RWPE2 (cell line): Measurements from ENCODE around the gene STAB1.

Experiments used
- ATAC-seq: fragments of 200-7000 bp; cut with Tn5 transposase; 3 replicates; pipeline ENCODE4 v1.9.1; 2021; ENCODE audit warnings: low read depth
- DNase-seq: peaks from one replicate; pipeline ENCODE4 v3.0.0-alpha.2; 2020; ENCODE audit warnings: low spot score
- H3K27ac ChIP-seq: fragments of 450-650 bp; 2 replicates; pipeline ENCODE4 v1.5.1; 2017; ENCODE audit warnings: mild to moderate bottlenecking; ENCODE audit not compliant: poor library complexity, severe bottlenecking
- H3K27me3 ChIP-seq: fragments of 250-450 bp; sonication (Bioruptor Pico); 2 replicates; pipeline ENCODE4 v1.5.1; 2021; ENCODE audit warnings: mild to moderate bottlenecking, moderate library complexity; ENCODE audit not compliant: insufficient read depth, poor library complexity, severe bottlenecking
- H3K36me3 ChIP-seq: fragments of 250-450 bp; sonication (Bioruptor Pico); 2 replicates; pipeline ENCODE4 v1.5.1; 2020; ENCODE audit warnings: low read depth, mild to moderate bottlenecking, moderate library complexity
- H3K4me1 ChIP-seq: fragments of 250-450 bp; sonication (Bioruptor Pico); 2 replicates; pipeline ENCODE4 v1.5.1; 2021; ENCODE audit warnings: mild to moderate bottlenecking, moderate library complexity; ENCODE audit not compliant: insufficient read depth, poor library complexity, severe bottlenecking
- H3K4me3 ChIP-seq: fragments of 250-450 bp; sonication (Bioruptor Pico); 2 replicates; pipeline ENCODE4 v1.5.1; 2021; ENCODE audit warnings: mild to moderate bottlenecking, moderate library complexity; ENCODE audit not compliant: severe bottlenecking
- H3K9me3 ChIP-seq: fragments of 250-450 bp; sonication (Bioruptor Pico); 2 replicates; pipeline ENCODE4 v1.5.1; 2021; ENCODE audit warnings: mild to moderate bottlenecking, moderate library complexity; ENCODE audit not compliant: severe bottlenecking
- CTCF ChIP-seq: fragments of 450-650 bp; IDR thresholded peaks from one replicate; pipeline ENCODE4 v1.5.1; 2017; ENCODE audit warnings: mild to moderate bottlenecking, moderate library complexity; ENCODE audit not compliant: poor library complexity, severe bottlenecking

STAB1 gene

GRCh38 chr3:52501046-52501445 is 5.9 kb downstream of the STAB1 start:
- DNase-seq: no peak
- no peak overlapping the region for H3K4me3 ChIP-seq
- H3K27ac ChIP-seq: no peak overlapping the region
- ATAC-seq: no peak
- H3K36me3 ChIP-seq: no peaks in the 10 kb centered on the region
- no peaks in the 10 kb centered on the region for H3K4me1 ChIP-seq
- TF ChIP-seq CTCF: no peak
- no peaks in the 10 kb centered on the region for H3K27me3 ChIP-seq
- no peaks in the 10 kb centered on the region for H3K9me3 ChIP-seq

- ATAC-seq (no peak), DNase-seq (no peak)
- no peak for TF ChIP-seq CTCF
- Histone ChIP-seq H3K9me3 (no peaks in the 10 kb centered on the region), H3K27ac (no peak overlapping the region), H3K4me1 (peaks cover 2% of the 10 kb centered on the region), H3K36me3 (no peaks in the 10 kb centered on the region), H3K27me3 (no peaks in the 10 kb centered on the region), H3K4me3 (no peak overlapping the region)
These were observed 6.9 kb downstream of the STAB1 start for GRCh38 chr3:52502001-52502400.

- ATAC-seq (no peak), DNase-seq (no peak)
- no peak for TF ChIP-seq CTCF
- Histone ChIP-seq H3K9me3 (no peaks in the 10 kb centered on the region), H3K27ac (no peak overlapping the region), H3K27me3 (no peaks in the 10 kb centered on the region), H3K4me1 (peaks cover 9% of the 10 kb centered on the region), H3K4me3 (no peak overlapping the region), H3K36me3 (no peaks in the 10 kb centered on the region)
These were observed 7.7 kb downstream of the STAB1 start for GRCh38 chr3:52502808-52503350.

GRCh38 chr3:52503788-52504424 is 8.8 kb downstream of the STAB1 start:
- no peak for ATAC-seq
- Histone ChIP-seq H3K27me3 (no peaks in the 10 kb centered on the region), H3K27ac (no peak overlapping the region), H3K4me3 (no peak overlapping the region), H3K36me3 (no peaks in the 10 kb centered on the region), H3K9me3 (no peaks in the 10 kb centered on the region), H3K4me1 (peaks cover 9% of the 10 kb centered on the region)
- DNase-seq: no peak
- TF ChIP-seq CTCF: no peak

GRCh38 chr3:52504977-52505376 is 9.8 kb downstream of the STAB1 start:
- Histone ChIP-seq H3K27ac (no peak overlapping the region), H3K4me1 (peaks cover 9% of the 10 kb centered on the region), H3K27me3 (no peaks in the 10 kb centered on the region), H3K36me3 (no peaks in the 10 kb centered on the region), H3K4me3 (no peak overlapping the region), H3K9me3 (no peaks in the 10 kb centered on the region)
- DNase-seq (no peak), ATAC-seq (no peak)
- TF ChIP-seq CTCF: no peak
